CD4-positive, alpha-beta T cell treated with Interleukin-12 subunit alpha and Interleukin-12 subunit beta, for 1 hour (primary cell): ENCODE measurements around the gene SH2D2A.

Source experiments
- DNase-seq: peaks from one replicate; pipeline ENCODE4 v3.0.0-alpha.2; 2020

SH2D2A gene

GRCh38 chr1:156822680-156823079 is 6.0 kb upstream of the SH2D2A start:
- DNase-seq, result no peak

GRCh38 chr1:156821801-156822200 is 5.2 kb upstream of the SH2D2A start:
- DNase-seq, result no peak

GRCh38 chr1:156815961-156816422 is 656 bp downstream of the SH2D2A start:
- DNase-seq, result no peak

- no peak for DNase-seq
Measured at GRCh38 chr1:156815307-156815826, 1.3 kb downstream of the SH2D2A start.

- DNase-seq, result no peak
Measured at GRCh38 chr1:156814571-156815260, 1.9 kb downstream of the SH2D2A start.

GRCh38 chr1:156813750-156814570 is 2.7 kb downstream of the SH2D2A start:
- peak; percentile 80 for DNase-seq

GRCh38 chr1:156813298-156813697 is 3.4 kb downstream of the SH2D2A start:
- DNase-seq, result no peak

GRCh38 chr1:156812293-156812990 is 4.2 kb downstream of the SH2D2A start:
- no peak for DNase-seq

- DNase-seq, result no peak
Measured at GRCh38 chr1:156811168-156811567, 5.5 kb downstream of the SH2D2A start.

- DNase-seq, result no peak
Measured at GRCh38 chr1:156809711-156810366, 6.8 kb downstream of the SH2D2A start.

GRCh38 chr1:156809281-156809680 is 7.4 kb downstream of the SH2D2A start:
- DNase-seq, result no peak

- no peak for DNase-seq
Measured at GRCh38 chr1:156808186-156809030, 8.2 kb downstream of the SH2D2A start.

- no peak for DNase-seq
Measured at GRCh38 chr1:156807627-156808026, 9.0 kb downstream of the SH2D2A start.

- DNase-seq, result no peak
Measured at GRCh38 chr1:156806512-156807440, 9.9 kb downstream of the SH2D2A start.

GRCh38 chr1:156805766-156806511 is 10.7 kb downstream of the SH2D2A start:
- no peak for DNase-seq

- DNase-seq, result no peak
Measured at GRCh38 chr1:156804572-156805243, 11.9 kb downstream of the SH2D2A start.

- no peak for DNase-seq
Measured at GRCh38 chr1:156804026-156804425, 12.6 kb downstream of the SH2D2A start.

- no peak for DNase-seq
Measured at GRCh38 chr1:156803086-156803851, 13.4 kb downstream of the SH2D2A start.
